T-cell (primary cell): ENCODE measurements around the gene PHLDB1. TPM values are rescaled to one million over a fixed set of nuclear protein-coding genes. Genes with fewer than 3 reads are reported as not detected.
"Not testable (repeated sequence)": the region's sequence is repeated elsewhere in the genome, so short reads cannot be mapped to it uniquely, and the experiment has no call there.

ENCODE experiments used
- ATAC-seq, 4 experiments: fragments of 200-7000 bp in 3 of 4; fragments of 150-1000 bp in 1 of 4; cut with Tn5 transposase; replicated peaks in 1 of 4; 1 replicate in 3 of 4; 2 replicates in 1 of 4; pipeline ENCODE4 v1.10.0; 2021; ENCODE audit warnings: moderate library complexity in 3 of 4, mild to moderate bottlenecking in 2 of 4, moderate number of reproducible peaks in 1 of 4
- CTCF ChIA-PET, 2 donors: fragments of 300-600 bp; sonication (Branson Sonifier 250); formaldehyde crosslinking; loops; one replicate each; lab custom pipeline; 2022; ENCODE audit warnings: antibody characterized with exemption in 2 of 2; lab: Charles Lee
- POLR2A ChIA-PET, 2 donors: fragments of 300-600 bp; sonication (Branson Sonifier 250); formaldehyde crosslinking; loops; one replicate each; lab custom pipeline; 2022; ENCODE audit warnings: antibody characterized with exemption in 2 of 2; lab: Charles Lee
- DNase-seq, 35 experiments: peaks; one replicate each; pipeline versions ENCODE4 v3.0.0 to v3.0.0-alpha.2; 2013 to 2023
- H3K27ac ChIP-seq: one replicate; pipeline ENCODE4 v1.5.1; 2013; ENCODE audit warnings: low read length
- H3K27me3 ChIP-seq, 2 experiments: replicated peaks in 1 of 2; 1 replicate in 1 of 2; 2 replicates in 1 of 2; pipeline versions ENCODE4 v1.6.1 to v1.7.0; 2013; ENCODE audit warnings: low read length in 1 of 2, mixed read lengths in 1 of 2; ENCODE audit not compliant: control insufficient read depth in 2 of 2, insufficient read depth in 2 of 2; ENCODE audit errors: extremely low read depth in 1 of 2
- H3K36me3 ChIP-seq, 2 donors: 1 replicate in 1 of 2; 2 replicates in 1 of 2; pipeline versions ENCODE4 v1.6.1 to v1.7.0; 2013; ENCODE audit warnings: low read length in 1 of 2; ENCODE audit not compliant: control insufficient read depth in 2 of 2, insufficient read depth in 1 of 2; ENCODE audit errors: extremely low read depth in 1 of 2
- H3K4me1 ChIP-seq, 2 experiments: 1 replicate in 1 of 2; 2 replicates in 1 of 2; pipeline versions ENCODE4 v1.6.1 to v1.7.0; 2013; ENCODE audit warnings: low read length in 2 of 2, mixed read lengths in 1 of 2; ENCODE audit not compliant: insufficient read depth in 2 of 2, control insufficient read depth in 1 of 2; ENCODE audit errors: extremely low read depth in 1 of 2
- H3K4me3 ChIP-seq, 2 donors: 1 replicate in 1 of 2; 2 replicates in 1 of 2; pipeline versions ENCODE4 v1.5.1 to v1.7.0; 2013; ENCODE audit warnings: mild to moderate bottlenecking in 2 of 2, low read length in 1 of 2, moderate library complexity in 1 of 2; ENCODE audit not compliant: control insufficient read depth in 1 of 2; ENCODE audit errors: extremely low read depth in 1 of 2
- H3K9me3 ChIP-seq: 2 replicates; pipeline ENCODE4 v1.7.0; 2013
- H3K27ac Mint-ChIP-seq, 2 donors: one replicate each; pipeline ENCODE4 v1.8.0; 2020 to 2021; ENCODE audit warnings: mild to moderate bottlenecking in 2 of 2, mixed read lengths in 2 of 2
- H3K27me3 Mint-ChIP-seq, 2 donors: one replicate each; pipeline ENCODE4 v1.8.0; 2021 to 2022; ENCODE audit warnings: mixed read lengths in 2 of 2
- H3K36me3 Mint-ChIP-seq: one replicate; pipeline ENCODE4 v1.8.0; 2021; ENCODE audit warnings: mixed read lengths
- H3K4me1 Mint-ChIP-seq, 3 donors: one replicate each; pipeline ENCODE4 v1.8.0; 2020 to 2022; ENCODE audit warnings: mixed read lengths in 3 of 3, mild to moderate bottlenecking in 1 of 3
- H3K4me3 Mint-ChIP-seq, 3 donors: one replicate each; pipeline ENCODE4 v1.8.0; 2020 to 2022; ENCODE audit warnings: mild to moderate bottlenecking in 3 of 3, mixed read lengths in 3 of 3, moderate library complexity in 3 of 3
- H3K9me3 Mint-ChIP-seq, 3 donors: one replicate each; pipeline ENCODE4 v1.8.0; 2020 to 2022; ENCODE audit warnings: mixed read lengths in 3 of 3
- WGBS: methylation state at CpG from one replicate; pipeline ENCODE4 v1.1.5; 2013; ENCODE audit warnings: missing lambda C conversion rate; ENCODE audit not compliant: insufficient coverage; 5-methylcytosine and 5-hydroxymethylcytosine counted together
- total RNA-seq, 35 experiments: library from RNA in 6 of 35; stranded (reverse) in 6 of 35; fragments of 120-200 nt in 1 of 35; gene quantifications; one replicate each; pipeline versions ENCODE4 v1.2.1 to v1.2.4 and lab custom pipeline; 2013 to 2026

Gene PHLDB1
- total RNA-seq, 5 donors from 2014 or later (not counting 1 experiment from before 2014, with no cell fraction given): 1.8 to 7.8 (median 4.0) TPM

GRCh38 chr11:118572061-118572980, 35.1 kb upstream of the PHLDB1 start, which contains the start of gene ARCN1:
ARCN1 (plus strand) TSS chr11:118572409; CDS start chr11:118572548, 139 bp downstream.
- Histone ChIP-seq H3K27me3 (no peaks in the 10 kb centered on the region), H3K4me1 (peaks cover 20 to 22% of the 10 kb centered on the region in 2 experiments), H3K27ac (peak within 1 kb of the TSS; percentile 99), H3K36me3 (peaks cover 0 to 4% of the 10 kb centered on the region in 2 donors), H3K4me3 (peak within 1 kb of the TSS; percentile 97 to 100), H3K9me3 (no peaks in the 10 kb centered on the region)
- no peaks in the 10 kb centered on the region for H3K9me3 Mint-ChIP-seq
- ATAC-seq (peak; percentile 86 to 90 (median 86)), DNase-seq (peak; percentile 63 to 88 (median 74))
- POLR2A ChIA-PET: interaction anchor here (0.5 to 0.8 kb wide), 6 partner anchors 37 to 538 kb away, joined by 3 to 18 read pairs (median 5); no protein-coding TSS in a partner anchor
- CTCF ChIA-PET: interaction anchor here (0.6 to 1.1 kb wide), 6 partner anchors 11 to 810 kb away, joined by 3 to 4 read pairs (median 3); no protein-coding TSS in a partner anchor
- peak within 1 kb of the TSS; percentile 95 to 97 for H3K27ac Mint-ChIP-seq
- H3K36me3 Mint-ChIP-seq: peaks cover 6% of the 10 kb centered on the region
- under 1% methylated on average over 37 of the region's 55 CpGs for WGBS
- peak within 1 kb of the TSS; percentile 90 to 96 (median 93) for H3K4me3 Mint-ChIP-seq
- peaks cover 50 to 52% (median 51%) of the 10 kb centered on the region in 3 donors for H3K4me1 Mint-ChIP-seq
- no peaks in the 10 kb centered on the region for H3K27me3 Mint-ChIP-seq

- WGBS: no CpG with 5 or more reads among the region's 10 CpGs
- Histone ChIP-seq H3K27me3 (no peaks in the 10 kb centered on the region), H3K9me3 (no peaks in the 10 kb centered on the region), H3K4me1 (peaks cover 20 to 26% of the 10 kb centered on the region in 2 experiments), H3K36me3 (peaks cover 0 to 5% of the 10 kb centered on the region in 2 donors), H3K27ac (peak overlapping the region; percentile 99), H3K4me3 (peak overlapping the region; percentile 97 to 100)
- ChIA-PET CTCF (interaction anchor here in 1 of 2 donors (0.8 to 1.1 kb wide), 2 partner anchors 34 to 375 kb away, joined by 3 read pairs; no protein-coding TSS in a partner anchor), POLR2A (interaction anchor here in 1 of 2 donors (0.5 to 1.0 kb wide), 3 partner anchors 36 to 321 kb away, joined by 3 to 18 read pairs (median 5); partner anchors contain the start of gene MPZL3)
- Mint-ChIP-seq H3K4me3 (peak overlapping the region; percentile 90 to 96 (median 93)), H3K9me3 (no peaks in the 10 kb centered on the region), H3K4me1 (peaks cover 54 to 57% (median 56%) of the 10 kb centered on the region in 3 donors), H3K27ac (peak overlapping the region; percentile 95 to 97), H3K27me3 (no peaks in the 10 kb centered on the region), H3K36me3 (peaks cover 10% of the 10 kb centered on the region)
- DNase-seq: peak in 7 of 35 experiments; percentile 1 to 58 (median 20)
- peak; percentile 25 to 51 (median 28) for ATAC-seq
Observed at GRCh38 chr11:118572981-118573550, 34.3 kb upstream of the PHLDB1 start.

DNA sequence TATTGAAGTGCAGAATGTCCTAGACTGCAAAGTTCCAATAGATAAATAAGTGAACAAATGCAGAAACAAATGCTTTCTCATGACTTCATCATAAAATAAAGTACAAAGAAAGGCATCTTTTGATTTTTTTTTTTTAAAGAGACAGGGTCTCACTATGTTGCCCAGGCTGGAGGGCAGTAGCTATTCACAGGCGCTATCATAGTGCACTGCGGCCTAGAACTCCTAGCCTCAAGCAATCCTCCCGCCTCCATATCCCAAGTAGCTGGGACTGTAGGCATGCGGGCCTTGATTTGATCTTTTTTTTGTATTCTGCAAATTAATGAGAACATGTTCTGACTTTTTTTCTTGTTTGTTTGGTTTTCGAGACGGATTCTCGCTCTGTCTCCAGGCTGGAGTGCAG, 32.8 kb upstream of the PHLDB1 start:
- H3K4me1 ChIP-seq: peaks cover 20 to 30% of the 10 kb centered on the region in 2 experiments
- Mint-ChIP-seq H3K4me1 (peaks cover 56 to 66% (median 63%) of the 10 kb centered on the region in 3 donors), H3K36me3 (peaks cover 10% of the 10 kb centered on the region), H3K4me3 (peak overlapping the region; percentile 49 to 67 (median 64)), H3K27ac (no peak overlapping the region), H3K9me3 (no peaks in the 10 kb centered on the region), H3K27me3 (no peaks in the 10 kb centered on the region)
- ATAC-seq (no peak), DNase-seq (no peak)
- no peaks in the 10 kb centered on the region for H3K27me3 ChIP-seq
- peaks cover 0 to 5% of the 10 kb centered on the region in 2 donors for H3K36me3 ChIP-seq
- H3K27ac ChIP-seq: no peak overlapping the region
- H3K9me3 ChIP-seq: no peaks in the 10 kb centered on the region
- H3K4me3 ChIP-seq: no peak overlapping the region
- POLR2A ChIA-PET: no interaction called here
- CTCF ChIA-PET: no interaction called here
- no CpG with 5 or more reads among the region's 7 CpGs for WGBS

- not testable (repeated sequence) for DNase-seq, H3K27ac Mint-ChIP-seq, H3K9me3 Mint-ChIP-seq, ATAC-seq, H3K27ac ChIP-seq, H3K4me3 ChIP-seq, H3K27me3 ChIP-seq, H3K4me3 Mint-ChIP-seq, H3K9me3 ChIP-seq, H3K27me3 Mint-ChIP-seq
- Histone ChIP-seq H3K36me3 (peaks cover 15 to 18% of the 10 kb centered on the region in 2 donors), H3K4me1 (peaks cover 18 to 26% of the 10 kb centered on the region in 2 experiments)
- ChIA-PET POLR2A (interaction anchor here in 1 of 2 donors (0.6 kb wide), 1 partner anchor 32 kb away, joined by 5 read pairs; no protein-coding TSS in a partner anchor), CTCF (interaction anchor here (0.6 to 1.2 kb wide), 2 partner anchors 11 to 13 kb away, joined by 3 read pairs; no protein-coding TSS in a partner anchor)
- Mint-ChIP-seq H3K4me1 (peaks cover 45 to 63% (median 58%) of the 10 kb centered on the region in 3 donors), H3K36me3 (peaks cover 16% of the 10 kb centered on the region)
Observed at GRCh38 chr11:118577995-118578394, 29.4 kb upstream of the PHLDB1 start.

GRCh38 chr11:118581057-118581456, 26.4 kb upstream of the PHLDB1 start:
- H3K4me1 ChIP-seq: peaks cover 0 to 16% of the 10 kb centered on the region in 2 experiments
- CTCF ChIA-PET: interaction anchor here in 1 of 2 donors (0.6 kb wide), 1 partner anchor 382 kb away, joined by 3 read pairs; no protein-coding TSS in a partner anchor
- POLR2A ChIA-PET: no interaction called here
- no peaks in the 10 kb centered on the region for H3K27me3 ChIP-seq
- WGBS: 100% methylated on average over 2 of the region's 6 CpGs
- no peaks in the 10 kb centered on the region for H3K9me3 Mint-ChIP-seq
- peaks cover 30% of the 10 kb centered on the region for H3K36me3 Mint-ChIP-seq
- no peak overlapping the region for H3K27ac Mint-ChIP-seq
- no peak for ATAC-seq
- no peak overlapping the region for H3K4me3 Mint-ChIP-seq
- no peaks in the 10 kb centered on the region for H3K27me3 Mint-ChIP-seq
- H3K36me3 ChIP-seq: peaks cover 24 to 43% of the 10 kb centered on the region in 2 donors
- H3K4me1 Mint-ChIP-seq: peaks cover 18 to 37% (median 32%) of the 10 kb centered on the region in 3 donors
- H3K27ac ChIP-seq: no peak overlapping the region
- H3K9me3 ChIP-seq: no peaks in the 10 kb centered on the region
- H3K4me3 ChIP-seq: no peak overlapping the region
- no peak for DNase-seq

GRCh38 chr11:118587952-118588351, 19.5 kb upstream of the PHLDB1 start:
- H3K4me3 ChIP-seq: no peak overlapping the region
- CTCF ChIA-PET: no interaction called here
- H3K4me1 Mint-ChIP-seq: peaks cover 0 to 4% (median 3%) of the 10 kb centered on the region in 3 donors
- no peak for DNase-seq
- H3K27me3 Mint-ChIP-seq: no peaks in the 10 kb centered on the region
- no peaks in the 10 kb centered on the region for H3K27me3 ChIP-seq
- no peaks in the 10 kb centered on the region for H3K4me1 ChIP-seq
- H3K36me3 Mint-ChIP-seq: peaks cover 44% of the 10 kb centered on the region
- ATAC-seq: no peak
- no peaks in the 10 kb centered on the region for H3K9me3 Mint-ChIP-seq
- no peak overlapping the region for H3K27ac Mint-ChIP-seq
- 100% methylated on average over 1 of the region's 1 CpG for WGBS
- H3K36me3 ChIP-seq: peaks cover 11 to 88% of the 10 kb centered on the region in 2 donors
- H3K27ac ChIP-seq: no peak overlapping the region
- POLR2A ChIA-PET: no interaction called here
- no peak overlapping the region for H3K4me3 Mint-ChIP-seq
- no peaks in the 10 kb centered on the region for H3K9me3 ChIP-seq
